Stimulated activated CD4-positive, alpha-beta T cell treated with anti-CD3 and anti-CD28 coated beads, Interleukin-12 subunit alpha, Interleukin-12 subunit beta, amount 100 ng/mL, for 4 hours (primary cell): ENCODE data around the gene ZFYVE28.

ENCODE experiments used
- DNase-seq: peaks from one replicate; pipeline ENCODE4 v3.0.0-alpha.2; 2020

ZFYVE28 gene

GRCh38 chr4:2254665-2255500, 163.6 kb downstream of the ZFYVE28 start:
- no peak for DNase-seq

GRCh38 chr4:2253160-2254084, 165.0 kb downstream of the ZFYVE28 start:
- no peak for DNase-seq

GRCh38 chr4:2252530-2253091, 165.8 kb downstream of the ZFYVE28 start:
- no peak for DNase-seq

- no peak for DNase-seq
Observed at GRCh38 chr4:2251795-2252529, 166.5 kb downstream of the ZFYVE28 start.

- no peak for DNase-seq
Observed at GRCh38 chr4:2251073-2251794, 167.2 kb downstream of the ZFYVE28 start.

- no peak for DNase-seq
Observed at GRCh38 chr4:2250357-2251072, 167.9 kb downstream of the ZFYVE28 start.

GRCh38 chr4:2249526-2250356, 168.7 kb downstream of the ZFYVE28 start:
- DNase-seq = no peak

- no peak for DNase-seq
Observed at GRCh38 chr4:2248821-2249261, 169.6 kb downstream of the ZFYVE28 start.

- DNase-seq = no peak
Observed at GRCh38 chr4:2248044-2248780, 170.2 kb downstream of the ZFYVE28 start.

GRCh38 chr4:2247128-2248043, 171.1 kb downstream of the ZFYVE28 start:
- DNase-seq = no peak

- no peak for DNase-seq
Observed at GRCh38 chr4:2246384-2247127, 171.9 kb downstream of the ZFYVE28 start.

GRCh38 chr4:2245787-2246275, 172.6 kb downstream of the ZFYVE28 start:
- no peak for DNase-seq

GRCh38 chr4:2245057-2245786, 173.2 kb downstream of the ZFYVE28 start:
- no peak for DNase-seq

- DNase-seq = no peak
Observed at GRCh38 chr4:2243681-2244380, 174.6 kb downstream of the ZFYVE28 start.

- DNase-seq = peak; percentile 99
Observed at GRCh38 chr4:2241410-2242353, 176.8 kb downstream of the ZFYVE28 start, which contains the start of the genes HAUS3 and POLN. Gene HAUS3, minus strand, starts transcription at chr4:2242121. Its CDS starts 1,175 bp downstream, at chr4:2240946. Gene POLN, minus strand, starts transcription at chr4:2242121. Its CDS starts 12,890 bp downstream, at chr4:2229231.
